HEK293 (cell line): ENCODE measurements around the gene OPTN.

ENCODE experiments used
- CTCF ChIA-PET: fragments of 350-600 bp; formaldehyde crosslinking; extraction: SDS; loops from one replicate; lab custom pipeline; 2021; ENCODE audit warnings: antibody characterized with exemption; lab: Yijun Ruan, JAX
- POLR2A ChIA-PET: fragments of 300-600 bp; formaldehyde crosslinking; extraction: SDS; loops from one replicate; lab custom pipeline; 2020; ENCODE audit warnings: antibody characterized with exemption, inconsistent platforms; lab: Yijun Ruan, JAX
- H3K27ac ChIP-seq: fragments of 200-500 bp; sonication (Bioruptor generic); 2 replicates; pipeline ENCODE4 v1.5.1; 2014; ENCODE audit warnings: low read depth, low read length, control low read depth, inconsistent platforms; ENCODE audit errors: extremely low read depth
- H3K36me3 ChIP-seq, 2 experiments: fragments of 200-500 bp in 1 of 2; sonication (Bioruptor generic) in 1 of 2; 1 replicate in 1 of 2; 2 replicates in 1 of 2; pipeline ENCODE4 v1.5.1; 2014 to 2017; ENCODE audit warnings: inconsistent platforms in 2 of 2, low read length in 2 of 2; ENCODE audit not compliant: control insufficient read depth in 2 of 2, insufficient read depth in 1 of 2
- H3K4me1 ChIP-seq: fragments of 200-500 bp; sonication (Bioruptor generic); 2 replicates; pipeline ENCODE4 v1.5.1; 2014; ENCODE audit warnings: mild to moderate bottlenecking, low read length, inconsistent platforms; ENCODE audit not compliant: control insufficient read depth, insufficient read depth
- H3K4me3 ChIP-seq: 2 replicates; pipeline ENCODE4 v1.5.1; 2011; ENCODE audit warnings: low read depth, mild to moderate bottlenecking, control low read depth, low read length, moderate library complexity
- H3K9me3 ChIP-seq: fragments of 200-500 bp; sonication (Bioruptor generic); 2 replicates; pipeline ENCODE4 v1.5.1; 2014; ENCODE audit warnings: low read depth, low read length, inconsistent platforms; ENCODE audit not compliant: control insufficient read depth, insufficient read depth
- GLIS1 ChIP-seq: fragments of 450-650 bp; formaldehyde crosslinking; IDR thresholded peaks from 2 replicates; pipeline ENCODE4 v1.5.1; 2016; ENCODE audit warnings: missing biosample characterization, missing genetic modification characterization
- HIC1 ChIP-seq: fragments of 450-650 bp; formaldehyde crosslinking; IDR thresholded peaks from 2 replicates; pipeline ENCODE4 v1.5.1; 2016; ENCODE audit warnings: missing biosample characterization, missing genetic modification characterization
- KLF1 ChIP-seq: fragments of 450-650 bp; formaldehyde crosslinking; IDR thresholded peaks from 2 replicates; pipeline ENCODE4 v1.5.1; 2016; ENCODE audit warnings: missing biosample characterization, missing genetic modification characterization
- KLF10 ChIP-seq: fragments of 450-650 bp; IDR thresholded peaks from 2 replicates; pipeline ENCODE4 v1.5.1; 2018; ENCODE audit warnings: missing biosample characterization, mild to moderate bottlenecking, missing genetic modification characterization
- KLF17 ChIP-seq: fragments of 450-650 bp; formaldehyde crosslinking; IDR thresholded peaks from 2 replicates; pipeline ENCODE4 v1.5.1; 2016; ENCODE audit warnings: missing biosample characterization, missing genetic modification characterization
- KLF9 ChIP-seq: fragments of 450-650 bp; formaldehyde crosslinking; IDR thresholded peaks from 2 replicates; pipeline ENCODE4 v1.5.1; 2016; ENCODE audit warnings: missing biosample characterization, missing genetic modification characterization, low read depth
- SETDB1 ChIP-seq: IDR thresholded peaks from one replicate; pipeline ENCODE4 v1.6.1; 2017; ENCODE audit warnings: mild to moderate bottlenecking, low read length, moderate library complexity, mixed read lengths; ENCODE audit not compliant: insufficient read length
- SP2 ChIP-seq: fragments of 450-650 bp; formaldehyde crosslinking; IDR thresholded peaks from 2 replicates; pipeline ENCODE4 v1.5.1; 2016; ENCODE audit warnings: missing biosample characterization, missing genetic modification characterization
- SP7 ChIP-seq: fragments of 450-650 bp; formaldehyde crosslinking; IDR thresholded peaks from 2 replicates; pipeline ENCODE4 v1.5.1; 2016; ENCODE audit warnings: missing biosample characterization, missing genetic modification characterization
- TRIM28 ChIP-seq: IDR thresholded peaks from 2 replicates; pipeline ENCODE4 v1.6.1; 2011; ENCODE audit warnings: low read length, control low read depth, borderline replicate concordance
- WT1 ChIP-seq: fragments of 450-650 bp; formaldehyde crosslinking; IDR thresholded peaks from 2 replicates; pipeline ENCODE4 v1.5.1; 2016; ENCODE audit warnings: missing biosample characterization, missing genetic modification characterization
- ZBTB11 ChIP-seq: fragments of 450-650 bp; formaldehyde crosslinking; conservative IDR thresholded peaks from 2 replicates; pipeline ENCODE4 v1.5.1; 2016; ENCODE audit warnings: low read depth, missing biosample characterization, missing genetic modification characterization
- ZBTB20 ChIP-seq: fragments of 450-650 bp; formaldehyde crosslinking; IDR thresholded peaks from 2 replicates; pipeline ENCODE4 v1.5.1; 2016; ENCODE audit warnings: missing biosample characterization, missing genetic modification characterization
- ZBTB26 ChIP-seq: fragments of 450-650 bp; formaldehyde crosslinking; optimal IDR thresholded peaks from 2 replicates; pipeline ENCODE3; 2016; ENCODE audit warnings: missing biosample characterization, mild to moderate bottlenecking, missing genetic modification characterization
- ZBTB44 ChIP-seq: fragments of 450-650 bp; IDR thresholded peaks from 2 replicates; pipeline ENCODE4 v1.5.1; 2018; ENCODE audit warnings: missing biosample characterization, mild to moderate bottlenecking, missing genetic modification characterization
- ZBTB48 ChIP-seq: fragments of 450-650 bp; formaldehyde crosslinking; IDR thresholded peaks from 2 replicates; pipeline ENCODE4 v1.5.1; 2016; ENCODE audit warnings: missing biosample characterization, missing genetic modification characterization
- ZBTB8A ChIP-seq: fragments of 450-650 bp; formaldehyde crosslinking; IDR thresholded peaks from 2 replicates; pipeline ENCODE4 v1.5.1; 2016; ENCODE audit warnings: missing biosample characterization, missing genetic modification characterization
- ZNF221 ChIP-seq: fragments of 450-650 bp; formaldehyde crosslinking; IDR thresholded peaks from 2 replicates; pipeline ENCODE4 v1.5.1; 2017; ENCODE audit warnings: missing biosample characterization, missing genetic modification characterization, borderline replicate concordance
- ZNF266 ChIP-seq: fragments of 450-650 bp; formaldehyde crosslinking; IDR thresholded peaks from 2 replicates; pipeline ENCODE4 v1.5.1; 2016; ENCODE audit warnings: missing biosample characterization, missing genetic modification characterization, low read depth
- ZNF324 ChIP-seq: fragments of 450-650 bp; formaldehyde crosslinking; IDR thresholded peaks from 2 replicates; pipeline ENCODE4 v1.5.1; 2016; ENCODE audit warnings: missing biosample characterization, missing genetic modification characterization
- ZNF335 ChIP-seq: fragments of 450-650 bp; formaldehyde crosslinking; conservative IDR thresholded peaks from 2 replicates; pipeline ENCODE4 v1.5.1; 2016; ENCODE audit warnings: missing biosample characterization, missing genetic modification characterization
- ZNF433 ChIP-seq: fragments of 450-650 bp; formaldehyde crosslinking; IDR thresholded peaks from 2 replicates; pipeline ENCODE4 v1.5.1; 2016; ENCODE audit warnings: missing biosample characterization, missing genetic modification characterization, low read depth
- ZNF561 ChIP-seq: fragments of 450-650 bp; IDR thresholded peaks from 2 replicates; pipeline ENCODE4 v1.5.1; 2018; ENCODE audit warnings: missing biosample characterization, missing genetic modification characterization, borderline replicate concordance
- ZNF658 ChIP-seq: fragments of 450-650 bp; formaldehyde crosslinking; IDR thresholded peaks from 2 replicates; pipeline ENCODE4; 2016; ENCODE audit warnings: missing biosample characterization, missing genetic modification characterization
- ZNF777 ChIP-seq: fragments of 450-650 bp; formaldehyde crosslinking; IDR thresholded peaks from 2 replicates; pipeline ENCODE4 v1.5.1; 2017; ENCODE audit warnings: missing biosample characterization, missing genetic modification characterization, borderline replicate concordance
- ZSCAN23 ChIP-seq: fragments of 450-650 bp; formaldehyde crosslinking; IDR thresholded peaks from 2 replicates; pipeline ENCODE4 v1.5.1; 2016; ENCODE audit warnings: missing biosample characterization, missing genetic modification characterization

The OPTN gene

GRCh38 chr10:13099144-13099665 is 758 bp upstream of the OPTN start (continued):
- TF ChIP-seq KLF9, result peak; percentile 12; the same call in 1 of the 2 replicates
- peak; percentile 62 for TF ChIP-seq ZNF335 (tag by site-specific recombination)
- TF ChIP-seq ZBTB44 (tag by site-specific recombination), result no peak
- TF ChIP-seq ZNF658 (tag by site-specific recombination), result no peak
- TF ChIP-seq TRIM28, result no peak
- no peak for TF ChIP-seq ZNF266 (tag by site-specific recombination)
- 0 out of 2 replicates have a peak, but pooled peaks have one; percentile 9 for TF ChIP-seq ZNF324 (tag by site-specific recombination)
- TF ChIP-seq ZNF221 (tag by site-specific recombination), result no peak
- TF ChIP-seq ZBTB48 (tag by site-specific recombination), result 0 out of 2 replicates have a peak, but pooled peaks have one; percentile 16
- peak; percentile 70 for TF ChIP-seq WT1 (tag by site-specific recombination)
- TF ChIP-seq GLIS1 (tag by site-specific recombination), result peak; percentile 62
- TF ChIP-seq SP7, result peak; percentile 37; the same call in 1 of the 2 replicates
- TF ChIP-seq, all 188 proteins: peak for 40

GRCh38 chr10:13100349-13101294 is 659 bp downstream of the OPTN start:
- H3K9me3 ChIP-seq, result no peaks in the 10 kb centered on the region
- peak overlapping the region; percentile 88 for H3K4me3 ChIP-seq
- peaks cover 0 to 8% of the 10 kb centered on the region in 2 experiments; a peak in 1 of 3 replicates for H3K36me3 ChIP-seq
- H3K27ac ChIP-seq, result peak overlapping the region; percentile 60; the same call in 1 of the 2 replicates
- ChIA-PET CTCF (interaction anchor here (0.5 to 3.0 kb wide), 14 partner anchors 8 to 903 kb away, joined by 3 to 18 read pairs (median 4); no protein-coding TSS in a partner anchor), POLR2A (interaction anchor here (0.7 kb wide), 1 partner anchor 391 kb away, joined by 4 read pairs; no protein-coding TSS in a partner anchor)
- peaks cover 4% of the 10 kb centered on the region; the same call in 1 of the 2 replicates for H3K4me1 ChIP-seq
- TF ChIP-seq ZBTB11 (no peak), KLF1 (tag by site-specific recombination) (peak; percentile 8; the same call in 1 of the 2 replicates), ZNF777 (tag by site-specific recombination) (no peak), HIC1 (tag by site-specific recombination) (no peak), SP2 (tag by site-specific recombination) (peak; percentile 29), ZSCAN23 (no peak), KLF10 (tag by site-specific recombination) (0 out of 2 replicates have a peak, but pooled peaks have one; percentile 10), ZBTB8A (tag by site-specific recombination) (0 out of 2 replicates have a peak, but pooled peaks have one; percentile 6), SETDB1 (no peak), ZBTB26 (peak; percentile 2), ZNF433 (tag by site-specific recombination) (no peak), ZBTB20 (tag by site-specific recombination) (peak; percentile 73), ZNF561 (tag by site-specific recombination) (peak; percentile 19; the same call in 1 of the 2 replicates), KLF17 (tag by site-specific recombination) (peak; percentile 11; the same call in 1 of the 2 replicates)
